ENCODE results near the gene BBS5.
"Not testable (repeated sequence)": the region's sequence is repeated elsewhere in the genome, so short reads cannot be mapped to it uniquely, and the experiment has no call there.

BBS5 gene
- 0.87 to 3.4 (median 3.3) reads per million in 3 experiments for total RNA-seq

- DNase-seq, result peak; percentile 66
Observed at GRCh38 chr2:169479257-169480078, at the start of gene BBS5. TSS of gene BBS5 (plus strand) at chr2:169479494. CDS start at chr2:169479554, 60 bp downstream.

- DNase-seq, result not testable (repeated sequence)
Observed at GRCh38 chr2:169431772-169432171, 47.5 kb upstream of the BBS5 start.

- not testable (repeated sequence) for DNase-seq
Observed at GRCh38 chr2:169434236-169434635, 45.1 kb upstream of the BBS5 start.

GRCh38 chr2:169438466-169439072, 40.7 kb upstream of the BBS5 start:
- no peak for DNase-seq

GRCh38 chr2:169439900-169440299, 39.4 kb upstream of the BBS5 start:
- DNase-seq, result no peak

GRCh38 chr2:169446452-169446851, 32.8 kb upstream of the BBS5 start:
- no peak for DNase-seq

- DNase-seq, result no peak
Observed at GRCh38 chr2:169448316-169448715, 31.0 kb upstream of the BBS5 start.

- no peak for DNase-seq
Observed at GRCh38 chr2:169448865-169449264, 30.4 kb upstream of the BBS5 start.

GRCh38 chr2:169452080-169452479, 27.2 kb upstream of the BBS5 start:
- DNase-seq, result no peak

- DNase-seq, result not testable (repeated sequence)
Observed at GRCh38 chr2:169453044-169453443, 26.2 kb upstream of the BBS5 start.

- DNase-seq, result no peak
Observed at GRCh38 chr2:169461143-169461542, 18.2 kb upstream of the BBS5 start.

- DNase-seq, result no peak
Observed at GRCh38 chr2:169462896-169463695, 16.2 kb upstream of the BBS5 start.

- DNase-seq, result no peak
Observed at GRCh38 chr2:169464466-169464865, 14.8 kb upstream of the BBS5 start.

GRCh38 chr2:169464882-169465281, 14.4 kb upstream of the BBS5 start:
- DNase-seq, result no peak

- DNase-seq, result no peak
Observed at GRCh38 chr2:169468841-169469240, 10.5 kb upstream of the BBS5 start.

GRCh38 chr2:169469952-169470572, 9.2 kb upstream of the BBS5 start:
- DNase-seq, result no peak

GRCh38 chr2:169472249-169472648, 7.0 kb upstream of the BBS5 start:
- DNase-seq, result no peak

GRCh38 chr2:169476459-169476858, 2.8 kb upstream of the BBS5 start:
- DNase-seq, result no peak

GRCh38 chr2:169478339-169478738, 955 bp upstream of the BBS5 start:
- no peak for DNase-seq

- DNase-seq, result no peak
Observed at GRCh38 chr2:169478745-169479256, 493 bp upstream of the BBS5 start.

GRCh38 chr2:169480079-169480465, 778 bp downstream of the BBS5 start:
- DNase-seq, result no peak

- DNase-seq, result no peak
Observed at GRCh38 chr2:169485650-169486138, 6.4 kb downstream of the BBS5 start.

- DNase-seq, result no peak
Observed at GRCh38 chr2:169486487-169486886, 7.2 kb downstream of the BBS5 start.
